ENCODE measurements around the gene HOXA10.

The HOXA10 gene

DNA sequence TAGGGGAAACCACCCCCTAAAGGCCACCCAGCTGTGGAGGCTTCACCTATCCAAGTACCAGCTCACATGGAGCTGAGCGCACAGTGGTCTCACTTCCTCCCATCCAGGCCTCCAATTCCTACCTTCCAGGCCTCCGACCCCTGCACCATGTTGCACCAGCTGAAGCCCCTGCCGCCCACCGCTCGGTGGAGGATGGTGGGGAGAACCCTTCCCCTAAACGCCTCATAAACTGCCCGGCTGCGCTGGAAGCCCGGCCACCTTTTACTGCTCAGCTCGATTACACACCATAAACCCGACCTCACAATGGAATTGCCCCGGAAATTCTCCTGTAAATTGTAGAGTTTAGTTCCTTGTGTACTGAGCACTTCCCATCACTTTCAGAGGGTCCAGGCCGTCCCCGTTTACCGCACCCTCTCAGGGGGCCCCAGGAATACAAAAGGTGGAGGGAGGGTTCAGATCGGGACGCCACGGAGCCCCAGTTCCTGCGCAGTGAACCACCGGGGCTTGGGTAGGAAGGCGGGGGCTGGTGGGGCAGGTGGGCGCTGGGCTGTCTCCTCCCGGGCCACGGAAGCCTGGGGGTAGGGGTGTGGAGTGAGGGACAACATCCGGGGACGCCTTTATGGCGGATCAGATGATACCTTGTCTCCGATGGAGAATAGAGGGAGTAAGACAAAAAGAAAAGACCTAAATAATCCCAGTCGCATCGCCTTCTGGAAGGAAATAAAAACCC is 16.3 kb downstream of the HOXA10 start:
- DNase-seq (ENCODE audit: low read depth in 4 of 4, low spot score in 1 of 4): no peak

GRCh38 chr7:27156916-27157701 is 17.0 kb downstream of the HOXA10 start:
- DNase-seq (ENCODE audit: low read depth in 4 of 4, low spot score in 1 of 4): no peak

GRCh38 chr7:27156508-27156898 is 17.6 kb downstream of the HOXA10 start, which contains the start of gene HOXA7:
Gene HOXA7 (minus strand): TSS chr7:27156675. CDS start chr7:27156545, 130 bp downstream.
- DNase-seq (ENCODE audit: low read depth in 4 of 4, low spot score in 1 of 4): no peak

- DNase-seq (ENCODE audit: low read depth in 4 of 4, low spot score in 1 of 4): no peak
These were observed 18.2 kb downstream of the HOXA10 start for GRCh38 chr7:27155816-27156507.

DNA sequence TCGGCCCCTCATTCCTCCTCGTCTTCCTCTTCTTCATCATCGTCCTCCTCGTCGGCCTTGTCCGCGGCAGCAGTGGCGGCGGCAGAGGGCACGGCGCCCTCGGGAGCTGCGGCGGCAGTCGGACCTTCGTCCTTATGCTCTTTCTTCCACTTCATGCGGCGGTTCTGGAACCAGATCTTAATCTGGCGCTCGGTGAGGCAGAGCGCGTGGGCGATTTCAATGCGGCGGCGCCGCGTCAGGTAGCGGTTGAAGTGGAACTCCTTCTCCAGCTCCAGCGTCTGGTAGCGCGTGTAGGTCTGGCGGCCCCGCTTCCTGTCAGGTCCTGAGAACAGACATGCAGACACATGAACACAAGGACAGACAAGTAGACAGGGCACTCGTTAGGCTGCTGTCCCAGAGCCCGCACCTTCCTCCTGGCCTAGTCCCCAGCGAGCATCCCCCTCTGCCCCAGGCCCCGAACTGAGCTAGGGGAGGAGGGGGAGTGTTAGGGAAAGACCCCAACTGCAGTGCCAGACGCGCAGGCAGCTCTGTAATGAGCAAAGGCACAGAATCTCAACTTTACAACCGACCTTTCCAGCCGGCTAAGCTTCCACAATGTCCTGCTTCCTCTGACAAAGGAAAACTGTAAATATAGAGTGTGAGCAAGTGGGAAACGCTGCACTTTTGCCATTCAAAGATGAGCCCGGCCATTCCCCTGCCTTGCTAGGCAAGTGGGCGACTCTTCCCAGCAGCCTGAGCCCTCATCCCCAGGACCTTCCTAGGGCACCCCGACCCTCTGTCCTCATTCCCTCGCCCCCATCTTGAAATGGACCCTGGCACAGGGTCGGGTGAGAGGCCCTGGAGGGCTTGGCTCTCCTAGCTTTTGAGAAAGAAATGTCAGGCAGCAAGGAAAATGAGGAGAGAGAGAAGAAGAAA is 19.0 kb downstream of the HOXA10 start:
- no peak for DNase-seq (ENCODE audit: low read depth in 4 of 4, low spot score in 1 of 4)

- DNase-seq (ENCODE audit: low read depth in 4 of 4, low spot score in 1 of 4): no peak
These were observed 19.8 kb downstream of the HOXA10 start for GRCh38 chr7:27154369-27154768.

GRCh38 chr7:27153526-27153925 is 20.6 kb downstream of the HOXA10 start:
- DNase-seq (ENCODE audit: low read depth in 4 of 4, low spot score in 1 of 4): no peak

DNA sequence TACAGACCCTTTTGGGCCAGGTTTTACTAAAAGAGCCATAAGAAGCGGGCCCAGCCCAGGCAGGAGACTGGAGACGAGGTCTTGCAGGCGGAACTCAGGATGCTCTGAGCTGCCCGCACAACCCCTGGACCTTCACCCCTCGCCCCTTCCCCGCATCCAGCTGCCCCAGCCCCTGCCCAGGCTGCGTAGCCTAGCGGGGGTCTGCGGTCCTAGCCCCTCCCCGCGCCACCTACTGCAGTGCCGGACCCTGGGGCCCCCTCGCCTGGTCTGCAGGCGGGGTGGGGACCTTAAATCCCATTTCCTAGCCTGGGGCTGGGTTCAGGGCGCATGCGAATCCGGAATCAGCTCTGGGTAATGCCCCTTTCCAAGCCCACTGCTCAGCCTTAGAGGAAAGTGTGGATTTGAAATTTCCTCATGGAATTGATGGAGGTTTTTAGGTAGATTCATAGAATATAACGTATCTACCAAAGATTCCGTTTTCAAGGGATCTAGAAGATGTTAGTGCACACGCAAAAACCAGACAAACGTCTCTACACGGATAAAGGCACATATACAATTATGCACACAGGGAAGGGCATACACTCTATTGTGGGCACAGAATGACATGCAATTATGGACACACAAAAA is 21.2 kb downstream of the HOXA10 start:
- DNase-seq (ENCODE audit: low read depth in 4 of 4, low spot score in 1 of 4): no peak

DNA sequence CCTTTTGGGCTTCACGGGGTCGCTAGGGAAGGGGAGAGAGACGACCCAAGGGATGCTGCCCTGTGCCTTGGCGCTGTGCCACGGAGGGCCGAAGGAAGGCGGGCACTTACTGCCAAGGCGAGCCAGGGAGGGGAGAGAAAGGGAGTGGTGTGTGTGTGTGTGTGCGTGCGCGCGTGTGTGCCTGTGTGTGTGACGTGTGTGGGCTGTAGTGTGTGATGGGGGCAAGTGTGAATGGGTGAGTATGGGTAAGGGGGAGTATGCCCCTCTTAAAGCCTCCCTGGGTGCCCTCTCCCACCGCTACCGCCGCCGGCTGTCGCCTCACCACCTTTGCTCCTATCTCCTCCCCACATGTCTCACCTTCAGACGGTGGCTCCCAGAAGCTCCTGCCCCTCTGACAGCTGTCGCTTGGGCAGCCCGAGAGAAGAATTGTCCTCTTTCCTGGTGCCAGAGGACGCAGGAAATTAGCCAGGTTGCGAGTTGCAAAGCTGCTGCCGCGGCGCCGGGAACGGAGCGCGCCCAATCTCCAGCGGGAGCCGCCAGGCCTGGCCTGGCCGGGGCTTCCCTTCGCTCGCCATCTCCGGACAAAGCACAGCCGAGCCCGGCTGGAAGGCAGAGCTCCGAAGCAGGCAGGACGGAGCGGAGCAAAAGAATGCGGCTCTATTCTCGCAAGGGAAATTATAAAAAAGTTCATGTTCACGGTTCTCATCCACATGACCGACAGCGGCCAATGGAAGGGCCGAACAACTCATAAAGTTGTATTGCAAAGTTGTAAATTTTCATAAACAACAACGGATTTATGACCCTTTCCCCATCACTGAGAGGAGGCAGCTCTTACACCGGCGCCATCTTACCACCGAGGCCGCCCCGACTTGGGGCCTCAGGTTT is 21.9 kb downstream of the HOXA10 start, which contains the start of gene HOXA3:
TSS of gene HOXA3 (minus strand) at position 653 of the 885 bp plus-strand sequence. CDS start 41,943 bp downstream, outside the sequence.
- DNase-seq (ENCODE audit: low read depth in 4 of 4, low spot score in 1 of 4): no peak

- DNase-seq (ENCODE audit: low read depth in 4 of 4, low spot score in 1 of 4): no peak
These were observed 22.7 kb downstream of the HOXA10 start for GRCh38 chr7:27151341-27151930.

DNA sequence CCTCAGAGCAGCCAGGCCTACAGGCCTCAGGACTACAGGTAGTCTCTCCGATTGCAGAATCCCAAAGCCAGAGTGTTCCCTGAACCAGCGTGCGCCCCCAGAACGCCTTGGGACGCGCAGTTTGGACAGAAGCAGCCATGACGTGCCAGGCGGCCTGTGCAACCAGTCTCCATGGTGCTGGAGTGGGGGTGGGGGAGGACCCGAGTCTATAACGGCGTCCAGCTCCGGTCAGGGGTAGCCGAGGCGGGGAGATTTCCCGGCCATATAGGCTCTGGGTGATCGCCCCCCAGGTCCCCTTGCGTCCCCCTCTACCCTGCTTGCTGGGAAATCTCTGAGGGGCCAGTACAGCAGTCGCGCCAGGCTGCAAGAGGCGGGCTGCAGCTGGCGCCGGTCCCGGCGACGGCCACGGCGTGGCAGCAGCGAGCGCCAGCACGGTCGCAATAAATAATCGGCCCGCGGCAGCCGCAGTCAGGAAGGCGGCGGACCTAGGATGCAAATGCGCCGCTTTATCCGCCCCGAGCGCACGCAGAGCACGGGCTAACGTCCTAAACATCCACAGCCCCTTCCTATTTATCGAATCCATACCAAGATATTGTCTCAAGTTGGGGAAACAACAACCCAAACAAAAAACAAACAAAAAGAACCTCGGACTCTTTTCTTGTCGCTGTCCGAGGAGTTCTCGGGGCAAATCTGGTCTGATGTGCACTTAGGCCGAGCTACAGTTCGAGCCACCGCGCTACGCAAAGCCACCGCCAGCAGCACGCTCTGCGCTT is 23.4 kb downstream of the HOXA10 start:
- peak in 2 of 4 experiments; percentile 41 to 46 for DNase-seq (ENCODE audit: low read depth in 4 of 4, low spot score in 1 of 4)

DNA sequence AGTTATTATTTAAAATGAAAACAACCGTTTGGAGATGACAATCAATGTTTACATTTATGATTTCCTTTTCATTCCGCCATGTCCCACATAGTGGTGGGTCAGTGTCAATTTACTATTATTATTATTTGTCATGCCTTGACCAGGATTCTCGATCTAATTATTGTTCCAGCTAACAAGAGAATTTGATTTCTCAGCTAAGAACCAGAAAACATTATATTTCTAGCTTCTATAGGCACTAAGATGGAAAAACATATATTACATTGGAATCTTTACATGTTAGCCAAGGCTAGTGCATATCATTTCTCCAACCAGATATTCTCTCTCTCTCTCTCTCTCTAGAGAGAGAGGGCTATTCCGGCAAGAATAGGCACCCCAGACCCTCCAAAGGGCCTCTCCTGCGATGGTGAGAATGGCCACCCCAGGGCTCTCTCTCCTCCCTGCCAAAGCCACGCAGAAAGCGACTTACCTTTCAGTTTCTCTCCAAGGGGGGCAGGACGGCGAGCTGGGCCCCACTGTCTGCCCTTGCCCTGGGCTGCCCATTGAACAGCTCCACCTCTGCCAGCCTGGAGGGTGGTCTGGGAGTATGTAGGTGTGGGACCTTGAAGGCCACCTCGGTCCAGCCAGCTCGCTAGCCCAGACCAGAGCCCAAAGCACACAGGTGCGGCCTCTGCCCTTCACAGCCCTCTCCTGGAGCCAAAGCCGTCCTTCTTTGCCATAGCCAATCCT is 24.1 kb downstream of the HOXA10 start:
- no peak for DNase-seq (ENCODE audit: low read depth in 4 of 4, low spot score in 1 of 4)

DNA sequence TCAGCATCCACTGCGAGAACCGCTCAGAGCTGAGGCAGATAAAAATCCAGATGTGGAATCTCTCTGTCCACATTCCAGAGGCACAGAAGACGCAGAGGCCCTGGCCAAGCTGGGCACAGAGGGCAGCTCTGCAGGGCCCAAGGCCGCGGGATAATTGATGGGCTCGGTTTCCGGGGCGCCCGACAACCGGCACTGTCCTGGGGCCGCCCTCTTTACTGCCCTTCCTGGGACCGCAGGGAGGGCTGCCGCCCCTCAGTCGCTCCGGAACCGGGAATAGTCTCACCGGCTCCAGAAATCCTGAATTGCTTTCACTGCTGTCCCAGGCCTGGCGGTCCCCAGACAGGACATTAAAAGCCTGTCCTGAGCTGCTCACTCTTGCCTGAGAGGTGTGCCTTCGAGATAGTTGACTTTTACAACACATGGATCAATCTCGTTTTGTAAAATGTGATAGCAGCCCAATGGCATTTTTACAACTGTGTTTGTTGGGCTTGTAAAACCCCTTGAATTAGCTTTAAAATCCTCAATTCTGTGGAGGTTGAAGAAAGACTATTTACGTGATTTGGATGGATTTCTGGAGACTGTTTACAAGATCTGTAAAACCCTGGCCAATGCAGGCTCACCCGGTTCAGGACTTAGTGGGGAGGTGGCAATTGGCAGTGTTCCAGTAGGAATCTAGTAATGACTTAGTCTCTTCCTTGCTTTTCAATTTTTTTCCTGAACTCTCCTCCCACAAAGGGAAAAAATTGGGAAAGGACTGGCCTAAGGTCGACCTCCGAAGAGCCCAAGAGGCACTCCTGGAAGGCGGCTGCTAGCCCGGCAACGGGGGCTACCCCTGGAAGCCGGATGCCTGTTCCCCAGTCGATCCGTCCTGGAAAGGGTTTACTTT is 25.1 kb downstream of the HOXA10 start:
- DNase-seq (ENCODE audit: low read depth in 4 of 4, low spot score in 1 of 4): no peak

- DNase-seq (ENCODE audit: low read depth in 4 of 4, low spot score in 1 of 4): no peak
These were observed 25.9 kb downstream of the HOXA10 start for GRCh38 chr7:27148031-27148755.

DNA sequence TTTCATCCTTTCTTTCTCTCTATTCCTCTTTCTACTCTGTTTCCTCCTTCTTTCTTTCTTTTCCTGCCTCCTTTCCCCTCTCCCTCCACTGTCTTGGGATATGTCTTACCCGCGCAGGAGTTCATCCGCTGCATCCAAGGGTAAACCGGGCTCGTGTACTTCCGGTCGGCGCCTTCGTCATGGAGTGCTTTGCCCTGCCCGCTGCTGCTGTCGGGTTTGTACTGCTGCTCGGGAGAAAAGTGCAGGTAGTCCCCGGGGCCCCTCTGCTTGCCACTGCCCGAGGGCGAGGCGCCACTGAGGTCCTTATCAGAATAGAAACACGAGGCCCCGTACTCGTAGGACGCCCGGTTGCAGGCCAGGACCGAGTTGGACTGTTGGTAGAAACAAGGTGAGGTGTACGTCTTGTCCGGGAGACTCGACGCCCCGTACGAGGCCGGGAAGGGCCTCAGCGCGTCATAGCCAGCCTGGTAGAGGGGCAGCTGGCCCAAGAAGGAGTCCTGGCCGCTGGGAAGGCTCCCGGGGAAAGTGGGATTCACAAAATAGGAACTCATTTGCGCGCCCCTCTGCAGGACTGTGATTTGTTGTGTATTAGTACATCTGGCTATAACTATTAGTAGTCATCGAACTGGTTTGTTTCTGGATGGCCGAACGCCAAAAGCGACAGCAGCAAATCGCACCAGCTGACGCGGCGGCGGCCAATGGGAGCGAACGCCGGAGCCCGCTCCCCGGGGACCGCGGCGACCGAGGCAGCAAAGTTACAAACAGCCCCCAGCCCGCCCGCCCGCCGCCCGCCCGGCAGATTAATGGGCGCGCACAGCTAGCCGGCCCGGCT is 26.7 kb downstream of the HOXA10 start, which contains the start of gene HOXA6:
TSS of gene HOXA6 (minus strand) at position 576 of the 832 bp plus-strand sequence. CDS start at position 551, 25 bp downstream.
- no peak for DNase-seq (ENCODE audit: low read depth in 4 of 4, low spot score in 1 of 4)
